Measurements from ENCODE around the gene SLC22A14.
"Not testable (repeated sequence)": the region's sequence is repeated elsewhere in the genome, so short reads cannot be mapped to it uniquely, and the experiment has no call there.

The SLC22A14 gene, protein sequence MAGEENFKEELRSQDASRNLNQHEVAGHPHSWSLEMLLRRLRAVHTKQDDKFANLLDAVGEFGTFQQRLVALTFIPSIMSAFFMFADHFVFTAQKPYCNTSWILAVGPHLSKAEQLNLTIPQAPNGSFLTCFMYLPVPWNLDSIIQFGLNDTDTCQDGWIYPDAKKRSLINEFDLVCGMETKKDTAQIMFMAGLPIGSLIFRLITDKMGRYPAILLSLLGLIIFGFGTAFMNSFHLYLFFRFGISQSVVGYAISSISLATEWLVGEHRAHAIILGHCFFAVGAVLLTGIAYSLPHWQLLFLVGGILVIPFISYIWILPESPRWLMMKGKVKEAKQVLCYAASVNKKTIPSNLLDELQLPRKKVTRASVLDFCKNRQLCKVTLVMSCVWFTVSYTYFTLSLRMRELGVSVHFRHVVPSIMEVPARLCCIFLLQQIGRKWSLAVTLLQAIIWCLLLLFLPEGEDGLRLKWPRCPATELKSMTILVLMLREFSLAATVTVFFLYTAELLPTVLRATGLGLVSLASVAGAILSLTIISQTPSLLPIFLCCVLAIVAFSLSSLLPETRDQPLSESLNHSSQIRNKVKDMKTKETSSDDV

DNA sequence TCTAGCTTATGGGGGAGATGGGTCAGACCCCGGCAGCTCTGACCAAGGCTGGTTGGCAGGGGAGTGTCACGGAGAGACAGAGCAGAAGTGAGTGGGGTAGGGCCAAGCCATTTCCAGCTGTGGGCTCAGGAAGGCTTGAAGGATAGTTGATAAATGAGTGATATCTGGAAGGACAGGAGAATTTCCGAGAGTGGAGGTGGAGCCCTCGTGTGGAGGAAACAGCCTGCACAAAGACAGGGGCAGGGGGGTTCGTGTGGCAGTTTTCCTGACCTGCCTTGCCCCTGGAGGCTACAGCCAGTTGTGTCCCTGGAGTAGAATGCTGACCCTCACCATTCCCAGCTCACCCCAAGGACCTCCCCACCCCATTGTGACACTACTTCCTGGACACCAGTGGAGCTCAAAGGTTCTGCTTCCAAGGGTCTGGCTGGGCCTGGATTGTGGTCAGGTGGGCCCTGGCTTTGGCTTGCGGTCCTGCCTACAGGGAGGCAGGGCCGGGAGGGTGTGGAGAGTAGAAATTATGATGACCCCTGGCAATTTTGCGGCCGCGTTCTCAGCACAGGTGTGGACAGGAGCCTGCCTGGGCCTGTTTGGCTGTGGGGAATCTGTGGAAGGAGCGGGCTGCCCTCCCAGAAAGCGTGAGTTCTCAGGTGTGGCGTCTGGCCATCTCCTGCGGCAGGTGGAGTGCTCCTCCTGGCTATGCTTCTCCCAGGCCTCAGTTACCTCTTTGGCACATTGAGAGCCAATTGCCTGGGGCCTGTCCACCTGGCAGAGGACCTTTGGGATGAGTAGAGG lies at the start of gene SLC22A14:
SLC22A14 (plus strand) TSS at position 400 of the 792 bp plus-strand sequence. CDS start 23,733 bp downstream, outside the sequence.
- no peak for DNase-seq (ENCODE audit: low read depth)

- no peak for DNase-seq (ENCODE audit: low read depth)
These were observed 49.4 kb upstream of the SLC22A14 start for GRCh38 chr3:38232701-38233100.

DNA sequence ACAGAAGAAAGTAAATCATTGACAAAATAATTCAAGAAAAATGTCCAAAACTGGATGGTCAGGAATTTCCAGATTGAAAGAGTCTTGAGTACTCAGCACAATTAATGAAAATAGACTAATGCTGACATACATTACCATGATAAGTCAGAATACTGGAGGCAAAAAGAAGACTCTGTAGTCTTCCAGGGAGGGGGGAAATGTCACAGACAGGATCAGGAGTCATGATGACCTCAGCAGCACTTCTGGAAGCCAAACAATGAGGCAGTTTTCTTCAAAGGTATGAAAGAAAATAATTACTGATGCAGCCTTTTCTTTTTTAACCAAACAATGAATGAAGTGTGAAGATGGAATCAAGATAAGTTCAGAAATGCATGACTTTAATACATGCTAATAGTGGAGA lies 46.6 kb upstream of the SLC22A14 start:
- no peak for DNase-seq (ENCODE audit: low read depth)

- DNase-seq (ENCODE audit: low read depth): no peak
These were observed 43.6 kb upstream of the SLC22A14 start for GRCh38 chr3:38238416-38239008.

DNA sequence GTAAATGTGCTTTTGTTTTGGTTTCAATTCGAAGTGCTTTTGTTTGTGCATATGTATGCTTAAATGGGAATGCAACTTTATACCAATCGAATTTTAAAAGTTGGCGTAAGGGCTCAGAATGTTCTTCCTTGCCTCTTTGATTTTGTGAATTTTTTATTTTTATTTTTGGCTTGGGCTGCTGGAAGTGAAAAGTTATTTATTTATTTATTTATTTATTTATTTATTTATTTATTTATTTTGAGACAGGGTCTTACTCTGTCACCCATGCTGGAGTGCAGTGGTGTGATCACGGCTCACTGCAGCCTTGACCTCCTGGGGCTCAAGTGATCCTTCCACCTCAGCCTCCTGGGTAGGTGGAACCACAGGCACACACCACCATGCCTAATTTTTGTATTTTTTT lies 39.3 kb upstream of the SLC22A14 start:
- DNase-seq (ENCODE audit: low read depth): not testable (repeated sequence)

GRCh38 chr3:38245930-38246329 lies 36.2 kb upstream of the SLC22A14 start:
- DNase-seq (ENCODE audit: low read depth): no peak

- peak; percentile 79 for DNase-seq (ENCODE audit: low read depth)
These were observed 34.6 kb upstream of the SLC22A14 start for GRCh38 chr3:38247366-38248035.

GRCh38 chr3:38250198-38250597 lies 31.9 kb upstream of the SLC22A14 start:
- DNase-seq (ENCODE audit: low read depth): no peak

DNA sequence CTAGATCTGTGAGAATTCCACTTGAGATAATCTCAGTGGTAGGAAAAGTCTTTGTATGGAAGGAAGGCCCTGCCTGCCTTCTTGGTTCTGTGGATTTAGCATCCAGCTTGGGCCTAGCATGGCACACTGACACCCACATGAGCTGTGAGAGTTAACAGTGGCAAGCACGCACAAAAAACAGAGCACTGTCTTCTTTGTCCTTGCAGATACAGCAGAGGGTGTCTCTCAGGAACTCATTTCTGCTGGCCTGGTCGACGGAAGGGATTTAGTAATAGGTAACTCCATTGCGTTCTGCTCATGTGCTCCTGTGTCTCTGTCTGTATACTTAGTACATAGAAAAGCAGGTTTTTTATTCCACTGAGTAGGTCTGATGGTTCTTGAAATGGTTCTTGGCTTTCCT lies 30.9 kb upstream of the SLC22A14 start:
- no peak for DNase-seq (ENCODE audit: low read depth)

DNA sequence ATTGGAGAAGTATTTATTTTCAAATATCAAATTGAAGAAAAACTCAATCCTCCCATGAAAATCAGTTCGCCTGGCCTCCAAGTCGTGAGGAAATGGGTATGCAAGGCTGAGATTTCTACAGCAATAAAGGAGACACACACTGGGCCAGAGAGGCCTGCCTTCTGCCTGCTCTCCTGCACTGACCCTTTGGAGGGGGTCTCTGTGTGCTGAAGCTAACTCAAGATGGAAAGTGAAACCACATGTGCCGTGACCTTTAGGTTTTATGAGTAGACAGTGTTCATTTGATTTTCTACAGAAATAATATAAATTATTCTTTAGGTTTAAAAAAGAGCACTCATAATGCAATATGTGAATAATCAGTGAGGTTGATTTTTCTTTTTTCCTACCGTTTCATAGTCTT lies 28.4 kb upstream of the SLC22A14 start:
- DNase-seq (ENCODE audit: low read depth): no peak

- DNase-seq (ENCODE audit: low read depth): no peak
These were observed 27.2 kb upstream of the SLC22A14 start for GRCh38 chr3:38254872-38255271.

DNA sequence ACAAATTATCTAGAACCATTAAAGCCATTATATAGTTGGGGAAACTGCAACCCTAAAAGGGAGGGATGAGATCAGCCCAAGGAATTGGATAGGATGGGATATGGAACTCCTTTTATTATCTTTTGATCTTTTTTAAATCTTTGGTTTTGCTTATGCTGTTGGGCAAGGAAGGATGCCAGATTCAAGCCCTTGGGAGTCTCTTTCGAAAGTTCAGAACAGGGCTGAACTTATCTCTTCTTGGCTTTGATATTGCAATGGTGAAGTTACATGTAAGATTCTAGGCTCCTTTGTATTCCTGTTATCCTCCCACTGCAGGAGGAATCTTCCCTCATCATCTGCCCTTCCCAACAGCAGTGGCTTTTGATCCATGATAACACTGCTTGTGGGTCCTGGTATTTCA lies 26.5 kb upstream of the SLC22A14 start:
- no peak for DNase-seq (ENCODE audit: low read depth)

- no peak for DNase-seq (ENCODE audit: low read depth)
These were observed 24.5 kb upstream of the SLC22A14 start for GRCh38 chr3:38257583-38257982.

- DNase-seq (ENCODE audit: low read depth): no peak
These were observed 21.6 kb upstream of the SLC22A14 start for GRCh38 chr3:38260474-38260873.

GRCh38 chr3:38264353-38264771 lies 17.7 kb upstream of the SLC22A14 start:
- DNase-seq (ENCODE audit: low read depth): no peak

DNA sequence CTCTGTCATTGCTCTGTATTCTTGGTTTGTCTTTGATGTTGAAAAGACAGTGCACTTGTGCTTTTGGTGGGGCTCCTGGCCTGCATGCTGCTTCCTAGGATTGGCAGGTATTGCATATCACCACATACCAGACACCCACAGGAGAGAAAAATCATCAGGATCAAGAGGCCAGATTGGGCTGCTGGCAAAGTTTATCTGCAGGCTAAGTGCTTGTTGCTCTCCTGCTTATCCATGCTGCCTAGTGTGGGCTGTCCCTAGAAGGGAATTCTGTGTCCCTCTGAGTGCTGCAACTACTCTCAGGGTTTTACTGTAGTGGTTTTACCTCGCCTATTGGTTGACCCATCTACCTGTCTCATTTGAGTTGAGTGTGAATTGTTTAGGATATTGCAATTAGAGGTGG lies 17.3 kb upstream of the SLC22A14 start:
- DNase-seq (ENCODE audit: low read depth): no peak

DNA sequence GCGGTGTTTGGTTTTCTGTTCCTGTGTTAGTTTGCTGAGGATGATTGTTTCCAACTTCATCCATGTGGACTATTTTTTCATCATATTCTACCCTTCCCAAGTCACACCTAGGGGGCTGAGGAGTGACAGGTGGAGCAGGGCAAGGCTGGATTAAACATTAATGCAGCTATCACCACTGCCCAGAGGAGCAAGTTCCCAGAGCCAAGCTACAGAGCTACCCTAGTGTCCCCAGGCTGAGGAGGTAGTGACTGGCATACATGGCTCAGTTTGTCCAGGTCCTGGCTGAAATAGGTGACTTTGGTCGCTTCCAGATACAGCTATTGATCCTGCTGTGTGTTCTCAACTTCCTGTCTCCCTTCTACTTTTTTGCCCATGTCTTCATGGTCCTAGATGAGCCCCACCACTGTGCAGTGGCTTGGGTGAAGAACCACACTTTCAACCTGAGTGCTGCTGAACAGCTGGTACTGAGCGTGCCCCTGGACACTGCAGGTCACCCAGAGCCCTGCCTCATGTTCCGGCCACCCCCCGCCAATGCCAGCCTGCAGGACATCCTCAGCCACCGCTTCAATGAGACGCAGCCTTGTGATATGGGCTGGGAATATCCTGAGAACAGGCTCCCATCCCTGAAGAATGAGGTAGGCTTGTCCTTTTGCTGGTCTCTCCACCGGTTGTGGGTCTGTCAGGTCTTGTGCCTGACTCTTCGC lies 16.3 kb upstream of the SLC22A14 start, which contains the start of gene SLC22A13:
SLC22A13 (plus strand) TSS at position 209 of the 704 bp plus-strand sequence; CDS start at position 258, 49 bp downstream.
- no peak for DNase-seq (ENCODE audit: low read depth)

DNA sequence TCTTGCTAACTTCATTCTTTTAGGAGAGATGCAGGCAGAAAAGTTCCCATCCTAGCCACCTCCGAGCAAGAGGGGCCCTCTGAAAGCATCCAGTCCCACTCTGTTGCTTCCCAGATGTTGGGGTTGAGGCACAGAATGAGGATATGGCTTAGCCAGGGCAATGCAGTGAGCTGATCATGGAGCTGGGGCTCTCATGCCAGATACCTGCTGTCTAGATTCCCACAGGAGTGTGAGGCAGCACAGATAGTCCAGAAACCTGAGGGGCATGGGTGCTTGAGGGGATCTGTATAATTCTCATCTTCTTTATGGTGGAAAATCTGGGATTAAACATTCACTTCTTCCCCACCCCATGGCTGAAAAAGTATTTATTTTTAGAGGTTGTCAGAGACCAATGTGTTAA lies 15.3 kb upstream of the SLC22A14 start:
- DNase-seq (ENCODE audit: low read depth): no peak

- no peak for DNase-seq (ENCODE audit: low read depth)
These were observed 14.4 kb upstream of the SLC22A14 start for GRCh38 chr3:38267662-38268061.

GRCh38 chr3:38268087-38268486 lies 14.0 kb upstream of the SLC22A14 start:
- no peak for DNase-seq (ENCODE audit: low read depth)

- DNase-seq (ENCODE audit: low read depth): no peak
These were observed 13.6 kb upstream of the SLC22A14 start for GRCh38 chr3:38268522-38268921.

All from HS-5 (cell line).